NCI-H2029 treated with DMSO at 0.1 percent for 48 hours (cell line): ENCODE data around the gene CDK11B.
"Not testable (repeated sequence)": the region's sequence is repeated elsewhere in the genome, so short reads cannot be mapped to it uniquely, and the experiment has no call there.

Experiments used
- DNase-seq: peaks from one replicate; lab custom pipeline; 2025; lab: John Stamatoyannopoulos, UW

Gene CDK11B

GRCh38 chr1:1662392-1662791, 3.6 kb upstream of the CDK11B start:
- not testable (repeated sequence) for DNase-seq

- not testable (repeated sequence) for DNase-seq
These were observed 10.5 kb downstream of the CDK11B start for GRCh38 chr1:1648265-1648664.

- not testable (repeated sequence) for DNase-seq
These were observed 11.1 kb downstream of the CDK11B start for GRCh38 chr1:1647567-1648241.

- not testable (repeated sequence) for DNase-seq
These were observed 12.5 kb downstream of the CDK11B start for GRCh38 chr1:1646326-1646725.

GRCh38 chr1:1640711-1641461, 17.9 kb downstream of the CDK11B start:
- not testable (repeated sequence) for DNase-seq

GRCh38 chr1:1640081-1640480, 18.7 kb downstream of the CDK11B start:
- not testable (repeated sequence) for DNase-seq

- DNase-seq = not testable (repeated sequence)
These were observed 19.4 kb downstream of the CDK11B start for GRCh38 chr1:1639368-1639767.

- DNase-seq = not testable (repeated sequence)
These were observed 20.3 kb downstream of the CDK11B start for GRCh38 chr1:1638528-1638927.

GRCh38 chr1:1637479-1637875, 21.3 kb downstream of the CDK11B start:
- not testable (repeated sequence) for DNase-seq

GRCh38 chr1:1636621-1637478, 22.0 kb downstream of the CDK11B start:
- DNase-seq = not testable (repeated sequence)

- DNase-seq = not testable (repeated sequence)
These were observed 24.2 kb downstream of the CDK11B start for GRCh38 chr1:1634613-1635012.

- not testable (repeated sequence) for DNase-seq
These were observed 25.4 kb downstream of the CDK11B start for GRCh38 chr1:1633409-1633808.

- no peak for DNase-seq
These were observed 26.9 kb downstream of the CDK11B start, which contains the start of gene MMP23B for GRCh38 chr1:1631782-1632420. Gene MMP23B, plus strand, starts transcription at chr1:1632173. Its CDS starts 46 bp downstream, at chr1:1632219.

- peak; percentile 3 for DNase-seq
These were observed 27.6 kb downstream of the CDK11B start for GRCh38 chr1:1630965-1631781.

- peak; percentile 40 for DNase-seq
These were observed 28.4 kb downstream of the CDK11B start for GRCh38 chr1:1630191-1630964.

GRCh38 chr1:1629430-1630190, 29.2 kb downstream of the CDK11B start:
- no peak for DNase-seq

GRCh38 chr1:1628754-1629429, 29.9 kb downstream of the CDK11B start:
- no peak for DNase-seq

GRCh38 chr1:1627829-1628753, 30.7 kb downstream of the CDK11B start:
- DNase-seq = no peak
